H9 (cell line): ENCODE measurements around the gene MAST4. TPM values are rescaled to one million over a fixed set of nuclear protein-coding genes. Genes with fewer than 3 reads are reported as not detected.

Source experiments
- DNase-seq: peaks from one replicate; pipeline ENCODE4 v3.0.0-alpha.2; 2017
- H2AFZ ChIP-seq: one replicate; pipeline ENCODE4 v1.6.1; 2013; ENCODE audit warnings: mild to moderate bottlenecking, low read length, control low read depth, moderate library complexity
- H2AK5ac ChIP-seq: 2 replicates; pipeline ENCODE4 v1.6.1; 2013; ENCODE audit warnings: low read length, control low read depth, mixed read lengths; ENCODE audit not compliant: insufficient read length
- H2BK120ac ChIP-seq: one replicate; pipeline ENCODE4 v1.6.1; 2013; ENCODE audit warnings: low read depth, mild to moderate bottlenecking, low read length, control low read depth, inconsistent platforms; ENCODE audit not compliant: poor library complexity, severe bottlenecking
- H2BK12ac ChIP-seq: 2 replicates; pipeline ENCODE4 v1.6.1; 2013; ENCODE audit warnings: low read length, control low read depth, mixed read lengths, low read depth; ENCODE audit not compliant: insufficient read length
- H2BK15ac ChIP-seq: 2 replicates; pipeline ENCODE4 v1.6.1; 2013; ENCODE audit warnings: low read depth, low read length, control low read depth
- H2BK20ac ChIP-seq: one replicate; pipeline ENCODE4 v1.6.1; 2013; ENCODE audit warnings: low read depth, mild to moderate bottlenecking, low read length, control low read depth, inconsistent platforms; ENCODE audit not compliant: poor library complexity, severe bottlenecking
- H2BK5ac ChIP-seq: 2 replicates; pipeline ENCODE4 v1.6.1; 2013; ENCODE audit warnings: low read length, control low read depth, mixed read lengths; ENCODE audit not compliant: insufficient read length
- H3K14ac ChIP-seq: 2 replicates; pipeline ENCODE4 v1.6.1; 2013; ENCODE audit warnings: low read length, control low read depth; ENCODE audit not compliant: insufficient read depth
- H3K18ac ChIP-seq: 2 replicates; pipeline ENCODE4 v1.6.1; 2013; ENCODE audit warnings: low read depth, mild to moderate bottlenecking, mixed read lengths, low read length, control low read depth; ENCODE audit not compliant: insufficient read length
- H3K23ac ChIP-seq: 2 replicates; pipeline ENCODE4 v1.6.1; 2013; ENCODE audit warnings: low read length, control low read depth, mixed read lengths, low read depth; ENCODE audit not compliant: insufficient read length
- H3K23me2 ChIP-seq: 2 replicates; pipeline ENCODE4 v1.6.1; 2013; ENCODE audit warnings: low read depth, mild to moderate bottlenecking, mixed read lengths, low read length, control low read depth; ENCODE audit not compliant: insufficient read length, poor library complexity, severe bottlenecking
- H3K27ac ChIP-seq: 2 replicates; pipeline ENCODE4 v1.5.1; 2013; ENCODE audit warnings: low read length, control low read depth, mixed read lengths, low read depth; ENCODE audit not compliant: insufficient read length
- H3K27me3 ChIP-seq: 2 replicates; pipeline ENCODE4 v1.6.1; 2013; ENCODE audit warnings: low read length, control low read depth, inconsistent platforms; ENCODE audit not compliant: insufficient read depth
- H3K4ac ChIP-seq: 2 replicates; pipeline ENCODE4 v1.6.1; 2013; ENCODE audit warnings: low read depth, mild to moderate bottlenecking, control low read depth, inconsistent platforms, low read length, moderate library complexity
- H3K4me1 ChIP-seq: 2 replicates; pipeline ENCODE4 v1.6.1; 2013; ENCODE audit warnings: low read length, control low read depth, inconsistent platforms; ENCODE audit not compliant: insufficient read depth
- H3K4me2 ChIP-seq: 2 replicates; pipeline ENCODE4 v1.6.1; 2013; ENCODE audit warnings: low read length, control low read depth, mixed read lengths; ENCODE audit not compliant: insufficient read length, insufficient read depth
- H3K56ac ChIP-seq: 2 replicates; pipeline ENCODE4 v1.6.1; 2013; ENCODE audit warnings: low read depth, mild to moderate bottlenecking, mixed read lengths, low read length, control low read depth; ENCODE audit not compliant: insufficient read length
- H3K79me1 ChIP-seq: 2 replicates; pipeline ENCODE4 v1.6.1; 2013; ENCODE audit warnings: low read depth, mild to moderate bottlenecking, moderate library complexity, low read length, control low read depth, inconsistent platforms; ENCODE audit not compliant: insufficient read depth, poor library complexity, severe bottlenecking
- H3K79me2 ChIP-seq: 2 replicates; pipeline ENCODE4 v1.6.1; 2013; ENCODE audit warnings: low read length, control low read depth, inconsistent platforms; ENCODE audit not compliant: insufficient read depth
- H3K9ac ChIP-seq: 2 replicates; pipeline ENCODE4 v1.6.1; 2013; ENCODE audit warnings: low read length, control low read depth, mixed read lengths; ENCODE audit not compliant: insufficient read length; ENCODE audit errors: extremely low read depth
- H3K9me3 ChIP-seq: one replicate; pipeline ENCODE4 v1.6.1; 2013; ENCODE audit warnings: low read depth, low read length, inconsistent platforms; ENCODE audit not compliant: control insufficient read depth
- H3T11ph ChIP-seq: one replicate; pipeline ENCODE4 v1.6.1; 2013; ENCODE audit warnings: mild to moderate bottlenecking, low read length, control low read depth, inconsistent platforms
- H4K20me1 ChIP-seq: one replicate; pipeline ENCODE4 v1.6.1; 2013; ENCODE audit not compliant: control insufficient read depth, insufficient read length, insufficient read depth
- H4K5ac ChIP-seq: 2 replicates; pipeline ENCODE4 v1.6.1; 2013; ENCODE audit warnings: low read depth, mild to moderate bottlenecking, mixed read lengths, low read length, control low read depth; ENCODE audit not compliant: insufficient read length
- H4K8ac ChIP-seq: replicated peaks from 2 replicates; pipeline ENCODE4 v1.6.1; 2013; ENCODE audit warnings: low read length, control low read depth, mixed read lengths, low read depth; ENCODE audit not compliant: insufficient read length
- H4K91ac ChIP-seq: 2 replicates; pipeline ENCODE4 v1.6.1; 2013; ENCODE audit warnings: low read depth, mild to moderate bottlenecking, moderate library complexity, mixed read lengths, low read length, control low read depth; ENCODE audit not compliant: insufficient read length
- H3K27ac Mint-ChIP-seq, 3 experiments: 2 replicates in 2 of 3; 3 replicates in 1 of 3; pipeline ENCODE4 v1.8.0; 2020 to 2021; ENCODE audit warnings: mixed read lengths in 3 of 3, mild to moderate bottlenecking in 1 of 3, moderate library complexity in 1 of 3
- H3K27me3 Mint-ChIP-seq: 2 replicates; pipeline ENCODE4 v1.8.0; 2021; ENCODE audit warnings: low read depth, mild to moderate bottlenecking, moderate library complexity, mixed read lengths
- H3K36me3 Mint-ChIP-seq, 3 experiments: 2 replicates in 2 of 3; 3 replicates in 1 of 3; pipeline ENCODE4 v1.8.0; 2020 to 2021; ENCODE audit warnings: low read depth in 3 of 3, mixed read lengths in 3 of 3; ENCODE audit not compliant: insufficient read depth in 1 of 3
- H3K4me1 Mint-ChIP-seq, 2 experiments: 2 replicates each; pipeline ENCODE4 v1.8.0; 2020; ENCODE audit warnings: mixed read lengths in 2 of 2
- H3K4me3 Mint-ChIP-seq, 2 experiments: 2 replicates in 1 of 2; 3 replicates in 1 of 2; pipeline ENCODE4 v1.8.0; 2020 to 2021; ENCODE audit warnings: mild to moderate bottlenecking in 2 of 2, mixed read lengths in 2 of 2, moderate library complexity in 1 of 2
- H3K9me3 Mint-ChIP-seq, 2 experiments: 2 replicates in 1 of 2; 3 replicates in 1 of 2; pipeline ENCODE4 v1.8.0; 2020; ENCODE audit warnings: mild to moderate bottlenecking in 2 of 2, mixed read lengths in 2 of 2, moderate library complexity in 1 of 2
- CTCF ChIP-seq: fragments of 200-600 bp; sonication (generic); conservative IDR thresholded peaks from 3 replicates; pipeline ENCODE4 v1.8.0; 2021; ENCODE audit warnings: antibody characterized with exemption, mild to moderate bottlenecking
- WGBS: extraction: QIAGEN DNeasy Blood & Tissue Kit; methylation state at CpG from one replicate; pipeline ENCODE4 v1.1.7; 2013; ENCODE audit warnings: missing lambda C conversion rate, low lambda C conversion rate, mixed read lengths; ENCODE audit not compliant: insufficient read length; ENCODE audit errors: extremely low coverage; 5-methylcytosine and 5-hydroxymethylcytosine counted together
- total RNA-seq: library from RNA; stranded (reverse); gene quantifications from 2 replicates; pipeline ENCODE4 v1.2.1, GENCODE V29; 2021

The MAST4 gene
- total RNA-seq, 1 experiment from 2014 or later: 3.7 TPM

GRCh38 chr5:67181648-67182221 lies 585.5 kb downstream of the MAST4 start:
- Mint-ChIP-seq H3K4me3 (0 out of 5 replicates have a peak overlapping the region, but pooled peaks of 1 of the 2 experiments have one; percentile 7), H3K27ac (peak overlapping the region; percentile 24 to 88 (median 27); a peak in 3 of 7 replicates), H3K27me3 (peaks cover 11% of the 10 kb centered on the region), H3K4me1 (peaks cover 26 to 27% of the 10 kb centered on the region in 2 experiments), H3K9me3 (peaks cover 7 to 9% of the 10 kb centered on the region in 2 experiments), H3K36me3 (peaks cover 0 to 13% (median 3%) of the 10 kb centered on the region in 3 experiments; a peak in 6 of 7 replicates)
- Histone ChIP-seq H2BK120ac (no peak overlapping the region), H4K20me1 (no peaks in the 10 kb centered on the region), H2BK15ac (no peak overlapping the region), H3K4me2 (no peak overlapping the region), H3K9me3 (no peaks in the 10 kb centered on the region), H2BK12ac (no peak overlapping the region), H2AK5ac (no peak overlapping the region), H4K8ac (no peak overlapping the region), H3K79me2 (no peaks in the 10 kb centered on the region), H3K18ac (no peak overlapping the region), H3K27me3 (no peaks in the 10 kb centered on the region), H3K23me2 (no peaks in the 10 kb centered on the region), H4K91ac (no peak overlapping the region), H3K14ac (no peak overlapping the region), H3K4me1 (no peaks in the 10 kb centered on the region; the same call in 1 of the 2 replicates), H3K23ac (no peak overlapping the region), H3K56ac (no peak overlapping the region), H3K27ac (no peak overlapping the region), H4K5ac (no peak overlapping the region), H2BK20ac (no peak overlapping the region), H2AFZ (no peak overlapping the region), H3T11ph (no peak overlapping the region), H3K9ac (no peak overlapping the region), H3K4ac (no peak overlapping the region), H2BK5ac (no peak overlapping the region), H3K79me1 (no peaks in the 10 kb centered on the region)
- TF ChIP-seq CTCF: no peak
- peak; percentile 38 for DNase-seq
- no CpG with 5 or more reads among the region's 5 CpGs for WGBS
